K562 (cell line): Measurements from ENCODE around the gene KASH5. TPM values are rescaled to one million over a fixed set of nuclear protein-coding genes. Genes with fewer than 3 reads are reported as not detected.

Experiments used
- ATF7 ChIP-seq: fragments of 450-650 bp; IDR thresholded peaks from 2 replicates; pipeline ENCODE4 v1.7.1; 2014; ENCODE audit warnings: mild to moderate bottlenecking, moderate library complexity
- BRD4 ChIP-seq: fragments of 200-600 bp; sonication (generic); IDR thresholded peaks from 2 replicates; pipeline ENCODE4 v1.6.1; 2017; ENCODE audit warnings: inconsistent platforms
- BRD9 ChIP-seq: fragments of 450-650 bp; IDR thresholded peaks from 2 replicates; pipeline ENCODE4 v1.6.1; 2018; ENCODE audit warnings: low read depth; ENCODE audit not compliant: partially characterized antibody
- ESRRA ChIP-seq: fragments of 450-650 bp; IDR thresholded peaks from 2 replicates; pipeline ENCODE4 v1.6.1; 2014; ENCODE audit warnings: low read depth, mild to moderate bottlenecking, moderate library complexity, borderline replicate concordance
- FOXK2 ChIP-seq, 2 experiments: fragments of 450-650 bp; IDR thresholded peaks in 1 of 2; conservative IDR thresholded peaks in 1 of 2; 2 replicates each; pipeline ENCODE4 v1.6.1; 2016; ENCODE audit warnings: low read depth in 2 of 2, mild to moderate bottlenecking in 1 of 2
- HCFC1 ChIP-seq: IDR thresholded peaks from 2 replicates; pipeline ENCODE4 v1.6.1; 2012; ENCODE audit warnings: low read depth, low read length, improper control_type of control experiment
- HDAC8 ChIP-seq: fragments of 450-650 bp; IDR thresholded peaks from 2 replicates; pipeline ENCODE4 v1.6.1; 2016; ENCODE audit warnings: mild to moderate bottlenecking, missing genetic modification characterization, moderate library complexity, missing compliant biosample characterization
- LARP7 ChIP-seq: fragments of 450-650 bp; IDR thresholded peaks from 2 replicates; pipeline ENCODE4 v1.6.1; 2016
- MAFG ChIP-seq: fragments of 450-650 bp; conservative IDR thresholded peaks from 2 replicates; pipeline ENCODE4 v1.6.1; 2016; ENCODE audit warnings: missing genetic modification characterization, missing compliant biosample characterization
- MTA3 ChIP-seq: fragments of 450-650 bp; formaldehyde crosslinking; IDR thresholded peaks from 2 replicates; pipeline ENCODE4 v1.6.1; 2017; ENCODE audit warnings: mild to moderate bottlenecking, borderline replicate concordance
- NBN ChIP-seq: fragments of 450-650 bp; IDR thresholded peaks from 2 replicates; pipeline ENCODE4 v1.6.1; 2016; ENCODE audit warnings: low read depth, mild to moderate bottlenecking
- NFIC ChIP-seq: fragments of 450-650 bp; IDR thresholded peaks from 2 replicates; pipeline ENCODE4 v1.6.1; 2017; ENCODE audit warnings: mild to moderate bottlenecking, inconsistent platforms
- NKRF ChIP-seq: fragments of 450-650 bp; IDR thresholded peaks from 2 replicates; pipeline ENCODE4 v1.6.1; 2016; ENCODE audit warnings: borderline replicate concordance
- POLR2G ChIP-seq: fragments of 200-400 bp; formaldehyde crosslinking; IDR thresholded peaks from 2 replicates; pipeline ENCODE4 v1.6.1; 2017; ENCODE audit warnings: low read depth, mild to moderate bottlenecking, antibody characterized with exemption, low read length, moderate library complexity
- SP2 ChIP-seq: IDR thresholded peaks from 2 replicates; pipeline ENCODE4 v1.6.1; 2011; ENCODE audit warnings: mild to moderate bottlenecking, low read depth, low read length, moderate library complexity; ENCODE audit not compliant: poor library complexity, severe bottlenecking; ENCODE audit errors: extremely low read depth
- THRB ChIP-seq: fragments of 450-650 bp; formaldehyde crosslinking; conservative IDR thresholded peaks from 2 replicates; pipeline ENCODE4 v1.4.0; 2022; ENCODE audit warnings: mild to moderate bottlenecking, missing genetic modification characterization
- ZFP30 ChIP-seq: fragments of 250-450 bp; sonication (Bioruptor Pico); IDR thresholded peaks from 2 replicates; pipeline ENCODE4 v1.8.0; 2022; ENCODE audit warnings: moderate library complexity, mild to moderate bottlenecking, inconsistent platforms, borderline replicate concordance
- ZNF143 ChIP-seq: sonication (generic); formaldehyde crosslinking; IDR thresholded peaks from 2 replicates; pipeline ENCODE4 v1.9.0; 2022; ENCODE audit warnings: mild to moderate bottlenecking, missing genetic modification reagents
- ZNF584 ChIP-seq: fragments of 200-800 bp; sonication (Bioruptor generic); IDR thresholded peaks from 2 replicates; pipeline ENCODE4 v1.6.1; 2016; ENCODE audit warnings: low read depth, mild to moderate bottlenecking, missing genetic modification characterization, missing compliant biosample characterization
- polyA plus RNA-seq, 8 experiments: library from polyadenylated mRNA; depleted of rRNA in 4 of 8; stranded (reverse) in 5 of 8; unstranded in 3 of 8; fragments of >200 nt; fragmentation: Nextera tagmentation in 2 of 8; fragmentation: Illumina TruSeq in 1 of 8; extraction: Ambion mirVana in 2 of 8; extraction: Trizol in 1 of 8; gene quantifications; 2 replicates each; pipeline versions ENCODE4 v1.2.1 to v1.2.3, GENCODE V29; 2011 to 2014; ENCODE audit warnings: inconsistent platforms in 1 of 8, missing spikeins in 1 of 8
- total RNA-seq, 7 experiments: library from RNA; depleted of rRNA in 6 of 7; stranded (reverse); fragments of >200 nt in 6 of 7; fragmentation: Illumina TruSeq in 2 of 7; extraction: Trizol in 2 of 7; gene quantifications; 2 replicates each; pipeline versions ENCODE4 v1.2.1 to v1.2.3, GENCODE V29; 2011 to 2021; ENCODE audit warnings: low replicate concordance in 1 of 7
- TF ChIP-seq, protein P1 (sequence below), 2 experiments: fragments of 450-650 bp; IDR thresholded peaks; 2 replicates each; pipeline ENCODE4 v1.6.1; 2016
- TF ChIP-seq, protein P2 (sequence below): sonication (generic); formaldehyde crosslinking; IDR thresholded peaks from 2 replicates; pipeline ENCODE4 v1.8.0; 2022; ENCODE audit warnings: missing genetic modification reagents, mild to moderate bottlenecking, borderline replicate concordance

Gene KASH5
- total and polyA plus RNA-seq, 9 of the 15 experiments (the other 6 are each of a cell fraction or from before 2014, with no cell fraction given), result 0.07 to 0.84 (median 0.34) TPM; not detected in 1

DNA sequence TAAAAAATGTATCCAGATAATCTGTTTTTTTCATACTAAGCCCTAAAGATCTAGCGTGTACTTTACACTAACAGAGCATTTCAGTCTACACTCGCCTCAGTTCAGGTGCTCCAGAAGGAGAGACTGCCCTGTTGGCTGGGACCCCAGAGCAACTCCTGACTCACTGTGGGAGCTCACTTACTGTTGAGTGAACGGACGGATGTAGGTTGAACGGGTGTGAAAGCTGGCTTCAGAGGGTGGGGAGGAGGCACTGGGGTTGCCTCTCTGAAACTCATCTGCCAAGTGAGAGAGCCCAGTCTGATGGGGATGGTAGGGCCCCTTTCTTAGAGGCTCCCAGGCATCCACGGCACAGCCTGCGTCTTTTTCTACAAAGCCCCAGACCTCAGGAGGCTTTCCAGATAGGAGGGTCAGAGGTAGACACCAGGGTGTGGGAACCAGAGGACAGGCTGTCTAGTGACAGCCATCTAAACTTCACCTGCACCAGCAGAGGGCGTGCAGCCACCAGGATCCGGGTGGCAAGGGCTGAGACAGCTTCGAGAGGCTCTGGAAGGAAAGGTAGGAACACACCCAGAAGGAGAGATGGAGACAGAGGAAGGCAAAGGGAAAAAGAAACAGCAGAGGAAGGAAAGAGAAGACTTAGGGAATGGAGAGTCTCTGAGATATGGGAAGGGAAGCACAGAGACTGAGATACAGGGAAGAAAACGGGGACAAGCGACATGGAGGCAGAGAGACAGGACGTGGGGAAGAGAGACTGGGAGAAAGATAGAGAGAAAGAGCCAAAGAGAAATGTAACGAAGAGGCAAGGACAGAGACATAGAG lies 3.7 kb downstream of the KASH5 start (continued):
- TF ChIP-seq NBN (peak; percentile 84), LARP7 (peak; percentile 98), MTA3 (peak; percentile 45; the same call in 1 of the 2 replicates), FOXK2 (conservative IDR thresholded peaks at IDR 0.05 in 1 of 2, IDR thresholded peaks at IDR 0.05 in 1 of 2; ENCODE audit: low read depth in 2 of 2) (peak; percentile 45 to 55; a peak in 3 of 4 replicates), ZFP30 (CRISPR knock-in tag) (no peak), ATF7 (peak; percentile 24), ZNF584 (CRISPR knock-in tag) (no peak), NKRF (peak; percentile 62; the same call in 1 of the 2 replicates), HDAC8 (tag) (no peak), THRB (CRISPR knock-in tag) (peak; percentile 87), POLR2G (no peak), ESRRA (no peak), SP2 (no peak), BRD4 (no peak), MAFG (tag) (no peak), BRD9 (peak; percentile 36), ZNF143 (CRISPR knock-in tag) (peak; percentile 33; the same call in 1 of the 2 replicates), HCFC1 (peak; percentile 40; the same call in 1 of the 2 replicates), NFIC (0 out of 2 replicates have a peak, but pooled peaks have one; percentile 30)
- TF ChIP-seq, protein P1, sequence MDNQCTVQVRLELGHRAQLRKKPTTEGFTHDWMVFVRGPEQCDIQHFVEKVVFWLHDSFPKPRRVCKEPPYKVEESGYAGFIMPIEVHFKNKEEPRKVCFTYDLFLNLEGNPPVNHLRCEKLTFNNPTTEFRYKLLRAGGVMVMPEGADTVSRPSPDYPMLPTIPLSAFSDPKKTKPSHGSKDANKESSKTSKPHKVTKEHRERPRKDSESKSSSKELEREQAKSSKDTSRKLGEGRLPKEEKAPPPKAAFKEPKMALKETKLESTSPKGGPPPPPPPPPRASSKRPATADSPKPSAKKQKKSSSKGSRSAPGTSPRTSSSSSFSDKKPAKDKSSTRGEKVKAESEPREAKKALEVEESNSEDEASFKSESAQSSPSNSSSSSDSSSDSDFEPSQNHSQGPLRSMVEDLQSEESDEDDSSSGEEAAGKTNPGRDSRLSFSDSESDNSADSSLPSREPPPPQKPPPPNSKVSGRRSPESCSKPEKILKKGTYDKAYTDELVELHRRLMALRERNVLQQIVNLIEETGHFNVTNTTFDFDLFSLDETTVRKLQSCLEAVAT (IDR thresholded peaks at IDR 0.05), result peak; percentile 80 to 88
- TF ChIP-seq, protein P2, sequence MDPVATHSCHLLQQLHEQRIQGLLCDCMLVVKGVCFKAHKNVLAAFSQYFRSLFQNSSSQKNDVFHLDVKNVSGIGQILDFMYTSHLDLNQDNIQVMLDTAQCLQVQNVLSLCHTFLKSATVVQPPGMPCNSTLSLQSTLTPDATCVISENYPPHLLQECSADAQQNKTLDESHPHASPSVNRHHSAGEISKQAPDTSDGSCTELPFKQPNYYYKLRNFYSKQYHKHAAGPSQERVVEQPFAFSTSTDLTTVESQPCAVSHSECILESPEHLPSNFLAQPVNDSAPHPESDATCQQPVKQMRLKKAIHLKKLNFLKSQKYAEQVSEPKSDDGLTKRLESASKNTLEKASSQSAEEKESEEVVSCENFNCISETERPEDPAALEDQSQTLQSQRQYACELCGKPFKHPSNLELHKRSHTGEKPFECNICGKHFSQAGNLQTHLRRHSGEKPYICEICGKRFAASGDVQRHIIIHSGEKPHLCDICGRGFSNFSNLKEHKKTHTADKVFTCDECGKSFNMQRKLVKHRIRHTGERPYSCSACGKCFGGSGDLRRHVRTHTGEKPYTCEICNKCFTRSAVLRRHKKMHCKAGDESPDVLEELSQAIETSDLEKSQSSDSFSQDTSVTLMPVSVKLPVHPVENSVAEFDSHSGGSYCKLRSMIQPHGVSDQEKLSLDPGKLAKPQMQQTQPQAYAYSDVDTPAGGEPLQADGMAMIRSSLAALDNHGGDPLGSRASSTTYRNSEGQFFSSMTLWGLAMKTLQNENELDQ (CRISPR knock-in tag), result 0 out of 2 replicates have a peak, but pooled peaks have one; percentile 38
